Endothelial cell of umbilical vein (primary cell): Measurements from ENCODE around the gene GEMIN5.
A peak's percentile ranks its signal among the peaks of the same experiment; 100 is the strongest.

Source experiments
- CTCF ChIP-seq, 2 donors: IDR thresholded peaks; 1 replicate in 1 of 2; 2 replicates in 1 of 2; pipeline ENCODE4 v1.5.1; 2011; ENCODE audit warnings: low read length in 2 of 2, mild to moderate bottlenecking in 2 of 2, moderate library complexity in 2 of 2, control low read depth in 1 of 2, inconsistent platforms in 1 of 2, low read depth in 1 of 2; ENCODE audit not compliant: insufficient read depth in 1 of 2; ENCODE audit errors: extremely low read depth in 1 of 2
- EZH2 ChIP-seq: IDR thresholded peaks from 2 replicates; pipeline ENCODE4 v1.6.1; 2012; ENCODE audit warnings: borderline replicate concordance, low read depth, mild to moderate bottlenecking, moderate library complexity, low read length, inconsistent platforms; ENCODE audit not compliant: severe bottlenecking
- MAX ChIP-seq: IDR thresholded peaks from 2 replicates; pipeline ENCODE4 v1.6.1; 2011; ENCODE audit not compliant: insufficient read depth, insufficient read length
- POLR2A ChIP-seq: IDR thresholded peaks from 2 replicates; pipeline ENCODE4 v1.6.1; 2012; ENCODE audit warnings: low read depth, mild to moderate bottlenecking, control low read depth, low read length
- POLR2AphosphoS5 ChIP-seq: IDR thresholded peaks from 2 replicates; pipeline ENCODE4 v1.6.1; 2012; ENCODE audit warnings: low read depth, mild to moderate bottlenecking, control low read depth, low read length, moderate library complexity; ENCODE audit not compliant: insufficient read depth

DNA sequence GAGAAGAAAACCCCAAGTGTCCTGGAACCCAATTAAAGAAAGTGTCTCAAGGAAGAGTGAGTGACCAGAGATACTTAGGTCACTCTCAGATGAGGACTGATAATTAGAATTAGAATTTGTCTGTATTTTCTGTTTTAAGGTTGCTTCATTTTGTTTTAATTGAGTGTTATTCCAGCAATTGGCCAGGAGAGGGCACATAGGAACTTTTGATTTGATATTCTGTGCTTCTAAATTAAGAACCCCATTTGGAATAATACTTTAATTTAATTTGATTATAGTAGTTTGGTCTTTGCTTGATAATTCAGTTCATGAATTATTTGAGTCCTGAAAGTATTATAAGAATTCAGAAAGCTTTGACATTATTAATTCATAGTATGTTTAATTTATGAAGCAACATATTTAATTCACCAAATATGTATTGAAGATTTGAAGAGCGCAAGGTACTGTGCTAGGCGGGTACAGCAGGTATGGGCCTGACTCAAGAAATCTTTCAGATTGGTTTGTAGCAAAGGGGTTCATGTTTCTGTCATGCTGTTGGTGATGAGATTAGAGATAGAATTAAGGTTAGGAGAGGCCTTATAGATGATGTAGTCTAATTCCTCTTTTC, 7.8 kb upstream of the GEMIN5 start:
- TF ChIP-seq CTCF (IDR thresholded peaks at IDR 0.05; ENCODE audit: extremely low read depth in 1 of 2, insufficient read depth in 1 of 2, low read depth in 1 of 2, low read length in 2 of 2) (peak; percentile 34 to 37), POLR2AphosphoS5 (no peak), MAX (no peak), EZH2 (no peak), POLR2A (no peak)
